ENCODE measurements around the gene INSR.

- TF ChIP-seq TCF12 (IDR thresholded peaks at IDR 0.05; ENCODE audit: low read depth) (no peak), TEAD4 (IDR thresholded peaks at IDR 0.05) (no peak), YY1 (IDR thresholded peaks at IDR 0.05; ENCODE audit: low read depth) (no peak), CEBPB (IDR thresholded peaks at IDR 0.05) (no peak), MAX (IDR thresholded peaks at IDR 0.05) (no peak), USF1 (IDR thresholded peaks at IDR 0.05) (no peak), RAD21 (IDR thresholded peaks at IDR 0.05; ENCODE audit: low read depth) (no peak), REST (IDR thresholded peaks at IDR 0.05; ENCODE audit: low read depth) (no peak)
Measured at GRCh38 chr19:7210359-7210758, 83.9 kb downstream of the INSR start.

All from Ishikawa (cell line).